Mammary epithelial cell (primary cell): Measurements from ENCODE around the gene PPP1R12B.

Experiments
- EZH2 ChIP-seq: IDR thresholded peaks from 2 replicates; pipeline ENCODE4 v1.6.1; 2012; ENCODE audit warnings: low read length, inconsistent platforms, borderline replicate concordance
- TF ChIP-seq, protein P1 (sequence below), 2 donors: IDR thresholded peaks in 1 of 2; conservative IDR thresholded peaks in 1 of 2; 2 replicates each; pipeline ENCODE4 v1.5.1; 2011 to 2012; ENCODE audit warnings: inconsistent platforms in 2 of 2, low read length in 2 of 2, mild to moderate bottlenecking in 2 of 2, control low read depth in 1 of 2, low read depth in 1 of 2; ENCODE audit not compliant: insufficient read depth in 1 of 2; ENCODE audit errors: extremely low read depth in 1 of 2

DNA sequence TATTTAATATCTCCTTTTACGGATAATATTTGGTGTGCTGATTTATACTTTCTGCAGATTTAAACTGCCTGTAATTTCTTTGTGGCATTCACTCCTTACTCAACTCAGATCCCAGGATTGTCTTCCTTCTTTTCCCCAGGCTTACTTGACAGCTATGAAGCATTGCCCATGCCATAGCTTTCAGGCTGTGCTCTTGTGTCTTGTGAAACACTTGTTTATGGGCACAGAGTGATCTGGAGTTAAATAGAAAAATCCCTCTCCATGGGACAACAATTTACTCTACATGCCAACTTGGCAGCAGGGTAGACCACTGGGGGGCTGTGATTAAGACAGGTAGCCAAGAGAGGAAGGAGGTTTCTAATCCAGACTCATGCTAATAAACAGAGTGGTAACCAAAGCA is 57.4 kb downstream of the PPP1R12B start:
- no peak for TF ChIP-seq EZH2
- TF ChIP-seq, protein P1, sequence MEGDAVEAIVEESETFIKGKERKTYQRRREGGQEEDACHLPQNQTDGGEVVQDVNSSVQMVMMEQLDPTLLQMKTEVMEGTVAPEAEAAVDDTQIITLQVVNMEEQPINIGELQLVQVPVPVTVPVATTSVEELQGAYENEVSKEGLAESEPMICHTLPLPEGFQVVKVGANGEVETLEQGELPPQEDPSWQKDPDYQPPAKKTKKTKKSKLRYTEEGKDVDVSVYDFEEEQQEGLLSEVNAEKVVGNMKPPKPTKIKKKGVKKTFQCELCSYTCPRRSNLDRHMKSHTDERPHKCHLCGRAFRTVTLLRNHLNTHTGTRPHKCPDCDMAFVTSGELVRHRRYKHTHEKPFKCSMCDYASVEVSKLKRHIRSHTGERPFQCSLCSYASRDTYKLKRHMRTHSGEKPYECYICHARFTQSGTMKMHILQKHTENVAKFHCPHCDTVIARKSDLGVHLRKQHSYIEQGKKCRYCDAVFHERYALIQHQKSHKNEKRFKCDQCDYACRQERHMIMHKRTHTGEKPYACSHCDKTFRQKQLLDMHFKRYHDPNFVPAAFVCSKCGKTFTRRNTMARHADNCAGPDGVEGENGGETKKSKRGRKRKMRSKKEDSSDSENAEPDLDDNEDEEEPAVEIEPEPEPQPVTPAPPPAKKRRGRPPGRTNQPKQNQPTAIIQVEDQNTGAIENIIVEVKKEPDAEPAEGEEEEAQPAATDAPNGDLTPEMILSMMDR (conservative IDR thresholded peaks at IDR 0.05 in 1 of 2, IDR thresholded peaks at IDR 0.05 in 1 of 2; ENCODE audit: extremely low read depth in 1 of 2, insufficient read depth in 1 of 2, low read depth in 1 of 2, low read length in 2 of 2) = no peak
